GM23338 (cell line): Measurements from ENCODE around the gene ATXN7L2. TPM values are rescaled to one million over a fixed set of nuclear protein-coding genes. Genes with fewer than 3 reads are reported as not detected.

Experiments
- ATAC-seq: fragments of 200-7000 bp; cut with Tn5 transposase; 3 replicates; pipeline ENCODE4 v1.9.1; 2020
- DNase-seq: peaks from one replicate; pipeline ENCODE4 v3.0.0-alpha.2; 2015; ENCODE audit warnings: low spot score
- H2AFZ ChIP-seq: fragments of 200-600 bp; sonication (generic); 2 replicates; pipeline ENCODE4 v1.8.0; 2016; ENCODE audit warnings: antibody characterized with exemption, mild to moderate bottlenecking, moderate library complexity
- H3F3A ChIP-seq: fragments of 200-600 bp; sonication (generic); replicated peaks from 2 replicates; pipeline ENCODE4 v1.8.0; 2017; ENCODE audit warnings: antibody characterized with exemption, mixed run types, low read depth
- H3K27ac ChIP-seq: fragments of 200-600 bp; sonication (generic); 2 replicates; pipeline ENCODE4 v1.6.1; 2016; ENCODE audit warnings: low read depth
- H3K27me3 ChIP-seq: fragments of 200-600 bp; sonication (generic); 2 replicates; pipeline ENCODE4 v1.8.0; 2016; ENCODE audit warnings: mild to moderate bottlenecking, mixed run types, moderate library complexity; ENCODE audit not compliant: insufficient read depth
- H3K36me3 ChIP-seq: fragments of 200-600 bp; sonication (generic); 2 replicates; pipeline ENCODE4 v1.8.0; 2016; ENCODE audit warnings: mild to moderate bottlenecking; ENCODE audit not compliant: insufficient read depth
- H3K4me1 ChIP-seq: fragments of 200-600 bp; sonication (generic); 2 replicates; pipeline ENCODE4 v1.8.0; 2016; ENCODE audit warnings: mild to moderate bottlenecking, moderate library complexity; ENCODE audit not compliant: insufficient read depth
- H3K4me2 ChIP-seq: fragments of 200-600 bp; sonication (generic); 2 replicates; pipeline ENCODE4 v1.7.1; 2017; ENCODE audit warnings: mixed run types
- H3K4me3 ChIP-seq: fragments of 200-600 bp; sonication (generic); 2 replicates; pipeline ENCODE4 v1.6.1; 2016; ENCODE audit warnings: mixed run types
- H3K79me2 ChIP-seq: fragments of 200-600 bp; sonication (generic); replicated peaks from 2 replicates; pipeline ENCODE4 v1.8.0; 2017; ENCODE audit warnings: mild to moderate bottlenecking; ENCODE audit not compliant: insufficient read depth
- H3K9me2 ChIP-seq: fragments of 200-600 bp; sonication (generic); 2 replicates; pipeline ENCODE4 v1.8.0; 2017; ENCODE audit not compliant: insufficient read depth
- H4K20me1 ChIP-seq: fragments of 200-600 bp; sonication (generic); replicated peaks from 2 replicates; pipeline ENCODE4 v1.8.0; 2017; ENCODE audit warnings: mild to moderate bottlenecking; ENCODE audit not compliant: insufficient read depth
- H3K27ac Mint-ChIP-seq: 2 replicates; pipeline ENCODE4 v1.8.0; 2020; ENCODE audit warnings: inconsistent platforms, mild to moderate bottlenecking, moderate library complexity, mixed read lengths
- H3K27me3 Mint-ChIP-seq: 3 replicates; pipeline ENCODE4 v1.8.0; 2022; ENCODE audit warnings: low read depth, mild to moderate bottlenecking, moderate library complexity, mixed read lengths, inconsistent platforms; ENCODE audit not compliant: insufficient read depth, poor library complexity
- H3K36me3 Mint-ChIP-seq: 3 replicates; pipeline ENCODE4 v1.8.0; 2021; ENCODE audit warnings: low read depth, mild to moderate bottlenecking, inconsistent platforms, moderate library complexity, mixed read lengths
- H3K4me1 Mint-ChIP-seq: 3 replicates; pipeline ENCODE4 v1.8.0; 2020; ENCODE audit warnings: mild to moderate bottlenecking, inconsistent platforms, mixed read lengths
- H3K4me3 Mint-ChIP-seq: 3 replicates; pipeline ENCODE4 v1.8.0; 2021; ENCODE audit warnings: moderate library complexity, mild to moderate bottlenecking, inconsistent platforms, mixed read lengths
- H3K9me3 Mint-ChIP-seq: 3 replicates; pipeline ENCODE4 v1.8.0; 2020; ENCODE audit warnings: moderate library complexity, mild to moderate bottlenecking, inconsistent platforms, mixed read lengths
- CREB1 ChIP-seq: fragments of 250-450 bp; sonication (Bioruptor Pico); IDR thresholded peaks from 2 replicates; pipeline ENCODE4 v1.5.0; 2020; ENCODE audit warnings: low read depth, mild to moderate bottlenecking, moderate library complexity
- CTCF ChIP-seq, 2 experiments: fragments of 200-600 bp in 1 of 2; sonication (generic) in 1 of 2; conservative IDR thresholded peaks; 2 replicates each; pipeline versions ENCODE4 v1.5.1 to v1.6.1; 2016 to 2017; ENCODE audit warnings: antibody characterized with exemption in 2 of 2, low read depth in 2 of 2, mild to moderate bottlenecking in 2 of 2, moderate library complexity in 1 of 2
- ETS1 ChIP-seq: IDR thresholded peaks from 2 replicates; pipeline ENCODE4 v1.6.1; 2016; ENCODE audit warnings: antibody characterized with exemption
- EZH2 ChIP-seq: fragments of 200-600 bp; sonication (generic); IDR thresholded peaks from one replicate; pipeline ENCODE4 v1.8.0; 2017; ENCODE audit warnings: antibody characterized with exemption, mild to moderate bottlenecking, low read depth; ENCODE audit not compliant: unreplicated experiment
- EZH2phosphoT487 ChIP-seq: fragments of 200-600 bp; sonication (generic); IDR thresholded peaks from one replicate; pipeline ENCODE4 v1.8.1; 2018; ENCODE audit warnings: antibody characterized with exemption; ENCODE audit not compliant: unreplicated experiment
- JUNB ChIP-seq: IDR thresholded peaks from one replicate; pipeline ENCODE4 v1.6.1; 2016; ENCODE audit warnings: antibody characterized with exemption; ENCODE audit not compliant: unreplicated experiment
- NANOG ChIP-seq: IDR thresholded peaks from 2 replicates; pipeline ENCODE4 v1.6.1; 2016; ENCODE audit warnings: antibody characterized with exemption, borderline replicate concordance
- POLR2AphosphoS5 ChIP-seq: IDR thresholded peaks from 2 replicates; pipeline ENCODE4 v1.6.1; 2016; ENCODE audit warnings: antibody characterized with exemption, low read depth
- REST ChIP-seq: IDR thresholded peaks from one replicate; pipeline ENCODE4 v1.6.1; 2018; ENCODE audit warnings: antibody characterized with exemption; ENCODE audit not compliant: unreplicated experiment
- STAT1 ChIP-seq: IDR thresholded peaks from one replicate; pipeline ENCODE4 v1.6.1; 2016; ENCODE audit warnings: antibody characterized with exemption; ENCODE audit not compliant: unreplicated experiment
- ZNF114 ChIP-seq: fragments of 250-450 bp; sonication (Bioruptor Pico); IDR thresholded peaks from 2 replicates; pipeline ENCODE4 v1.5.0; 2020; ENCODE audit warnings: mild to moderate bottlenecking, moderate library complexity
- ZNF331 ChIP-seq: fragments of 250-450 bp; sonication (Bioruptor Pico); IDR thresholded peaks from 2 replicates; pipeline ENCODE4 v1.5.0; 2020; ENCODE audit warnings: low read depth, mild to moderate bottlenecking, moderate library complexity
- ZNF462 ChIP-seq: fragments of 250-450 bp; sonication (Bioruptor Pico); IDR thresholded peaks from 2 replicates; pipeline ENCODE4 v1.5.0; 2020; ENCODE audit warnings: mild to moderate bottlenecking, moderate library complexity
- polyA plus RNA-seq: library from polyadenylated mRNA; unstranded; fragments of >200 nt; fragmentation: Nextera tagmentation; extraction: Ambion mirVana; gene quantifications from 2 replicates; pipeline ENCODE4 v1.2.1, GENCODE V29; 2016
- total RNA-seq: library from RNA; depleted of rRNA; stranded (reverse); fragments of >200 nt; shearing (Covaris generic); gene quantifications from 2 replicates; pipeline ENCODE4 v1.2.3, GENCODE V29; 2014

The ATXN7L2 gene
- total and polyA plus RNA-seq, 2 experiments from 2014 or later, result 8.0 to 9.9 TPM

- TF ChIP-seq ZNF114 (CRISPR knock-in tag) (no peak), JUNB (no peak), ZNF331 (CRISPR knock-in tag) (no peak), CTCF (conservative IDR thresholded peaks at IDR 0.05; ENCODE audit: low read depth in 2 of 2) (no peak), REST (no peak)
These were observed 8.4 kb upstream of the ATXN7L2 start (continued) for GRCh38 chr1:109475261-109475660.

GRCh38 chr1:109476825-109477224 lies 6.9 kb upstream of the ATXN7L2 start:
- H3K27me3 ChIP-seq, result peaks cover 2% of the 10 kb centered on the region; the same call in 1 of the 2 replicates
- H3K4me3 Mint-ChIP-seq, result no peak overlapping the region
- H4K20me1 ChIP-seq, result no peaks in the 10 kb centered on the region
- H3K27ac ChIP-seq, result no peak overlapping the region
- ATAC-seq, result no peak
- H3K27ac Mint-ChIP-seq, result no peak overlapping the region
- H3K9me3 Mint-ChIP-seq, result no peaks in the 10 kb centered on the region; the same call in 2 of the 3 replicates
- no peaks in the 10 kb centered on the region; the same call in 2 of the 3 replicates for H3K36me3 Mint-ChIP-seq
- peaks cover 10% of the 10 kb centered on the region for H3K4me1 Mint-ChIP-seq
- no peak for DNase-seq
- H3K4me3 ChIP-seq, result no peak overlapping the region
- H3K9me2 ChIP-seq, result no peaks in the 10 kb centered on the region
- no peak overlapping the region for H2AFZ ChIP-seq
- H3F3A ChIP-seq, result no peaks in the 10 kb centered on the region
- H3K79me2 ChIP-seq, result no peaks in the 10 kb centered on the region
- H3K4me2 ChIP-seq, result no peak overlapping the region
- H3K36me3 ChIP-seq, result no peaks in the 10 kb centered on the region
- no peaks in the 10 kb centered on the region; the same call in 1 of the 2 replicates for H3K4me1 ChIP-seq
- H3K27me3 Mint-ChIP-seq, result peaks cover 6% of the 10 kb centered on the region
- TF ChIP-seq STAT1, result no peak
- no peak for TF ChIP-seq POLR2AphosphoS5
- TF ChIP-seq EZH2phosphoT487, result no peak
- TF ChIP-seq ETS1, result no peak
- TF ChIP-seq ZNF114 (CRISPR knock-in tag), result no peak
- no peak for TF ChIP-seq NANOG
- TF ChIP-seq EZH2, result no peak
- no peak for TF ChIP-seq CREB1
- TF ChIP-seq ZNF462 (CRISPR knock-in tag), result no peak
